Right hindlimb (tissue), 1 donor: ENCODE measurements around the gene CLDN1.
"Not testable (repeated sequence)": the region's sequence is repeated elsewhere in the genome, so short reads cannot be mapped to it uniquely, and the experiment has no call there.

ENCODE experiments used
- DNase-seq: peaks from one replicate; pipeline ENCODE4 v3.0.0-alpha.2; 2018

Gene CLDN1

GRCh38 chr3:190289989-190290388 is 32.3 kb downstream of the CLDN1 start:
- DNase-seq, result no peak

GRCh38 chr3:190288836-190289235 is 33.4 kb downstream of the CLDN1 start:
- DNase-seq, result no peak

GRCh38 chr3:190286014-190286413 is 36.2 kb downstream of the CLDN1 start:
- DNase-seq, result no peak

DNA sequence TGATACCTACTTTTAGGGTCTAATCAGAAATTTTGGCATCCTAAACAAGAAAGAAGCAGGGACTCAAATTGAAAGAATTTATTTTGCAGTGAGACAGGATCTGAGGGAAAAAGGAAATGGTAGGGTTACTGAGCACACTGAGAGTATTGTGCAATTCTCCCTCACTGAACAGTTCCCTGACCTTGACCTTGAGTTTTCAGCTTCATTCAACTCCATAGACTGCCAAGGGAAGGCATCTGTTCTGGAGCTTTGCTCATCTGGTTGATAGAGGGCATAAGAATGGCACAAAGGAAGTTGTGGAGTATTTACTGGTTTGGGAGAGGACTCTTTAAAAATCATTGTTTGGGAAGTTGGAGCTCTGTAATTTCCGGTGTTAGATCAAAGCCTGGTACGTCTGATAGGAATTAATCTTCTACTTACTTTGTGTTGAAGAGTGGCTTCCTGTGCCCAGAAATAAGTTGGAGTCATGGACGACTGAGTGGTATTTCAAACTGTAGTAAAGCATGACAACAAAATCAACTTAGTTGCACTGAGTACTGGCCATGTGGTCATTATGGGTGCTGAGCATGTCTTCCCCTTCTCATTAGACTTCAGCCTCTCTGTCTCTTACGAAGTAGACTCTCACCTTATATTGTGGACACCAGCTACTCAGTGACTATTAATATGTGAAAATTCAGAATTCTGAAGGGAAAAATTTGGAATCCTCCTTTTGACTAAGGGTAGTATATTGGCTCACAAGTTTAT is 40.8 kb downstream of the CLDN1 start:
- no peak for DNase-seq

DNA sequence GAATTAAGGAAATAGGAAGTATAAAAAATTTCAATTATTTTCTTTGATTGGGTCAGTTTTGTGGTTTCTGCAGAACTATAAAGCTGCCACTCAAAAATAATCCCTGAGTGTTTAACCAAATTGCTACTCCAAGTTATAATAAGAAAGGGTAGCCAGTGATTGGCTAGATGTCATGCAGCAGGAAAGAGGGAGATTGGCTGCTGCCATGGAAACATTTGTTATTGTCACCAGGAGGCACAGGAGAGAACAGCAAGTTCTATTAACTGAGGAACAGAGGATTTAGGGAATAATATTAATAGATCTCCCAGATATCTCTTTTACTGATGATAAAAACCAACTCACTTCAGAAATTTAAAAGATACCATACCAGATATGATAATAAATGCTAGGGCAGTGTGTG is 42.6 kb downstream of the CLDN1 start:
- DNase-seq, result no peak

DNA sequence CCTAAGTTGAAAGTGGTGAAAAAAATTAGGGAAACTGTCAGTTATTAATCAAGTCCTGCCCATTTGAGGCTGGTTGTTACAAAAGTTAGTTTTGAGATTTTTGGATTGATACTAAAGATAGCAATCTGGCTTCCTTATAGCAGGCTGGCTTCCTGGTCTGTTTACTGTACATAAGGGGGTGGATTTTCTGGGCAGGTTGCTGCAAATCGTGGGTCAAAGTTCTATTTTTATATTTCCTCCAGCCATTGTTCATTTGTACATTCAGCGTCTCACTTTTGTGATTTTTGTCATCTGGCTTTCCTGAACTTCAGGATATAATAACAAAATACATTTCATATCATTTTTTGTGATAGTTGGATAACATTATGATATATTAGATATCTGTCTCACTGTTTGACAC is 49.5 kb downstream of the CLDN1 start:
- DNase-seq, result no peak

DNA sequence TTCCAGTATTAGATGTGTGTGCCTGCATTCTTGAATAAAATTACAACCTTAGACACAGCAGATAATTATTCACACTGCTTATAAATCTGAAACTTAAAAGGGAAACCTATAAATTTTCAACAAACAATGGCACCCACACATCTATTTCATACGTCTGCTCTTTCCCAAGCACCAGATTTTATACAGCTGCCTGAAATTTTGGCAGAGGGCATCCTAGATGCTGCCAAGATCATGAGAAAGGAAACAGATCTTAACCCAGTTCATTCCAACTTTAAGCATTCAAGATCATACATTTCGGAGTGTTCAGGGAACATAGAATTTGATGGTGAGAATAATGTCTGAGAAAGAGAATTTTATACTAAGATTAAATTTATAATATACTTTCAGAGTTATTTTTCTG is 53.1 kb downstream of the CLDN1 start:
- DNase-seq, result peak; percentile 28

DNA sequence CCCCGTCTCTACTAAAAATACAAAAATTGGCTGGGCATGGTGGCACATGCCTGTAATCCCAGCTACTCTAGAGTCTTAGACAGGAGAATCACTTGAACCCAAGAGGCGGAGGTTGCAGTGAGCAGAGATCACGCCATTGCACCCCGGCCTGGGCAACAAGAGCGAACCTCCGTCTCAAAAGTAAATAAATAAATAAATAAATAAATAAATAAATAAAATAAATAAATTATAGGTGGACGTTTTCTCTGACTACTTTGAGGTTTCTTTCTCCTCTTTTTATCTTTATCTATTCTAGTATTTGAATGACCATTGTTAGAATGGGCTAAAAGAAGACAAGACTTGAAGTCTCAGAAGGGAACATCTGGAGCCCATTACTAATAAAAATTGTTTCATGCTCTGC is 54.8 kb downstream of the CLDN1 start:
- not testable (repeated sequence) for DNase-seq

DNA sequence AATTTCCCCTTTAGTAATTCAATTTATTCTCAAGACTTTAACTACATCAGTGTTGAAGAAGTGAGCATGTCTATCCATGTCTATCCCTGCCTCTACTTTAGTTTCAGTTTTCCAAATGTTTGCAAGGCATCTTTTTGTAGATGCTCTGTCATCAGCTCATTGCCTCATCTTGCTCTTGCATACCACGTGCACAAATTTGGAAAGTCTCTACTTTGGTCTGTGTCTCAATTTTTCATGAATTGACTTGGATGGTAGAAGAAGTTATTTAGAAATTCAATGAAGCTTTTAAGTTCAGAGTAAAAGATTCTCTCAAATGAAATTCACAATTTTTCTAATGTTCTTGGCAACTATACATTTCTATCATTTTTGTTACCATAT is 55.3 kb downstream of the CLDN1 start:
- no peak for DNase-seq

DNA sequence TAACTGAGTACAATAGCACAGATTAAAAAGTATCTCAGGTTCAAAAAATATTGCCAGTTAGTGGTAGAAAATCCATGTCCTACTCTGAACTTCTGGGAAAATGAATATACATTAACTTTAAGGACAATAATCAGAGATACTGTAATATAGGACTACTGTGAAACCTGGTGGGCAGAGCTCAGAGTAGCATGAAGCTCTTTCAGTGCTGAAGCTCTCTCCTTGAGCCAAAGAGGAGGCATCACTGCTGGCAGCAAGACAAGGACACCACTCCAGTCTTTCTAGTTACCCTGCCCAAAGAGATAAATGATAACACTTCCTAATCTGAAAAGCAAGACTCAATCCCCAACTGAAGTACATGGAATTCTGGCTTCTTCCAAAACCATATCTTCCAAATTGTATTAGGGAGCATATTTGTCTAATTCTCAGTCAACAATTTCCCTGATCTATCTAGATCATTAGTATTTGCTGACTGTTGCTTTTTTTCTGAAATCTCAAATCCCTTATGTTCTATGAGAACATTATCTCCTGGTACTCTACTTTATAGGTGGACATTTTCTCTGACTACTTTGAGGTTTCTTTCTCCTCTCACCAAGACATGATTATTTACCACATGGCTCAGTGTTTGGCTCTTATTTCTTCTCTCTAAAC is 55.9 kb downstream of the CLDN1 start:
- DNase-seq, result no peak

DNA sequence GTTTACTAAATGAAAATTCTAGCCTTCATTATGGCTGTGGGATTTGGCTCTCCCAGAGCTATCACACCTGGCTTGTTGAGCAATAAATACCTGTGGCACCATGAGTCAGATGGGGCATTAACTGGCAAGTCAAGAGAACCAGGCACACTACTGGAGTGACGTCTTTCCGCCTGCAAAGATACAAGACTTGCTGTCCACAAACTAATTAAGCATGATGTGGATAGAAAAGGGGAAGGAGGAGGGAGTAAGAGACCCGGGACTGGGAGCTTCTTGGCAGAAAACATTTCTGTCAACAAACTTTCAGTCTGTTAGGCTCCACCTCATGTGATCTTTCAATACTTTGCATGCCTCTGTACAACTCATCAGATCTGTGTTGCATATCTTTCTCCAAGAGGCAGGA is 56.5 kb downstream of the CLDN1 start:
- DNase-seq, result no peak

GRCh38 chr3:190265126-190265525 is 57.1 kb downstream of the CLDN1 start:
- DNase-seq, result no peak

DNA sequence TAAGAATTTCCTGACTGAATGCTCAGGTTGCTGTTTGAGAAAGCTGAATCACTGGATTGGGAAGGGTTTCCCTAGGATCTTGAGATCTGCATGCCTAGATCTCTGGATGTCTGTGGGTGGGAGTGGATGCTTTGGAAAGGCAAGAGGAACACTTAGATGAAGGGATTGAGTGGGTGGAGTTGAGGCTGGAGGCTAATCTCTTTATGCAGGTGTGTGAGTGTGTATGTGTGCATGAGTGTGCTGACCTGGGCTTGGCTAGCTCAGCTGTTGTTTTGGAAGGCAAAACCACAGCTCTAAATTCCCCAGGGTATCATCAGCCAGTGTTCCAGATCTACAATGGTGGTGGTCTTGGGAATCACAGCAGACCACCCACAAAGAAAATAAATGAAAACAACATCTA is 60.5 kb downstream of the CLDN1 start:
- DNase-seq, result no peak

DNA sequence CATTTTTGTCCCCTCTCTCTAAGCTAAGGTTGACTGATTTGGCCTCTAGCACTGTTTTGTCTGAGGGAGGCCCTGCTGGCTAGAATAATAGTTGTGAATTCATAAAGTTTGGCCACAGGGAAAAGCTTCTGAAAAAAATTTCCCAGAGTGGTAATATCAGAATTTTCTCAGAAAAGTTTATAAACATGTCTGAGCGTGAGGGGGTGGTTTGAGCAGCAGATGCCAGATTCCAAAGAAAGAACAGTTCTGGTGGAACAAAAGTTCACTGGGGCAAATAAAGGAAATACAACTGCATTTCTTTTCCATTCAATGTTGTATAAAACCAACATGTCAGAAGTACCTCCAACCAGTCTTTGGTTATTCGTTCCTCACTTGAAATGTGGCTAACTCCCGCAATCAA is 61.2 kb downstream of the CLDN1 start:
- no peak for DNase-seq

- no peak for DNase-seq
These were observed 61.9 kb downstream of the CLDN1 start for GRCh38 chr3:190260301-190260700.

DNA sequence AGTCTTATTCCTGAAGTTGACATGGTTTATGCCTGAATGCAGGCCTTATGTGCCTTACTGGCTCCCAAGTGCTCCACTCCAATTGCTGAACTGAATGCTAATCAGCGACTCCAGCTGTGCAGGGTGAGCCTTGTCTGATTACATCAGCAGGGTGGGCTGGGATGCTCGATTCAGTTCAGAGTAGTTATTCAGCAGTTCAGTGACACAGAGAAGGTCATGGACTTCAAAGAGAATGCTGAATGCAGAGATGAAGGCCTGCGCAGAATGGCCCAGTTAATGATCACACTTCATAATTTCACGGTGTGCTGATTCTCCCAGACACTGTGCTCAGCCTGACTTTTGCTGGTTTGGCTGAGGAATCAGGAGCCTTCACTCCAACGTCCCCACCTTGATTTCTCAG is 63.6 kb downstream of the CLDN1 start:
- no peak for DNase-seq
